ENCODE measurements around the gene LRRTM1. TPM values are rescaled to one million over a fixed set of nuclear protein-coding genes. Genes with fewer than 3 reads are reported as not detected.

LRRTM1 gene
- total RNA-seq, 1 experiment from 2014 or later, result not detected

- no peak overlapping the region for H3K4me3 ChIP-seq
- no peaks in the 10 kb centered on the region for H3K36me3 ChIP-seq
- no peaks in the 10 kb centered on the region for H3K9me3 ChIP-seq
- peaks cover 21% of the 10 kb centered on the region for H3K27me3 ChIP-seq
- no peak for DNase-seq
Observed at GRCh38 chr2:80322311-80322920, 17.9 kb upstream of the LRRTM1 start.

DNA sequence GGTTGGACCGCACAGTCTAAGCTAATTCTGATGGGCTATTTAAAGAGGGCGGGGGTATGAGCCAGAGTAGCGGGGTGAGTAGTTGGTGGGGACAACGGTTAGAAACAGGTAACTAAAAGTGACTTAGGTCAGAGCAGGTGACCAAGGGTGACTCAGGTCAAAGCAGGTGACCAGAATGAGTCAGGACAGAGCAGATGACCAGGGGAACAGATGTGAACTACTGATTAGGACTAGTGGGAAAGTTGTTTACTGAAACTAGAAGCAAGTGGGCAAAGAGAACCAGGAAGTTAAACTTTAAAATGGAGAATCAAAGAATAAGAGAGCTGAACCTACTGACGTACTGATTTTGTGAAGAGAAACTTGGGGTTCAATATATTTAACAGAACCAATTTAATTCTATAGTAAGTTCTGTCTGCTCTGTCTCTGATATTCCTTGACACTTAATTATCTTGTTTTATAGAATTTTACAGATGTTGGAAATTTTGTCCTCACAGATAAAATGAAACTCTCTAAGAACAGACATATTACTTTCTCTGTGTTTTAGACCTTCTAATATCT, 7.8 kb upstream of the LRRTM1 start:
- Histone ChIP-seq H3K9me3 (no peaks in the 10 kb centered on the region), H3K4me3 (no peak overlapping the region), H3K27me3 (no peaks in the 10 kb centered on the region), H3K36me3 (no peaks in the 10 kb centered on the region)
- DNase-seq, result no peak

DNA sequence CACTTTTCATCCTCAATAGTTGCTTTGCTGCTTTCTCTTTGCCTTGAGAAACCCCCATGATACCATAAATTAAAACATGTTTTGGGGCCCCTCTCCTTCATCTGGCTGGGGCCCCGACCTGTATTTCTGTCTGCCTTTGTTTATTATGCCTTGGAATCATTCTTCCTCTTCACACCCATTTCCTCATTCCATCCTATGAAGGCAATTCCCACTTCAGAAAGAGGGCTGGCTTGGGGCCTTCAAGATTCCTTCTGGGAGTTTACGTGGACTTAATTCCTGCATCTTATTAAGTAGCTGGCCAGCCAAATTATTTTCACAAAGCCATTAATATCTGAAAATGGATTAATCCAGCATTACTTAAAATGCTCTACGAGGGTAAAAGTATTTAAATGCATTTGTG, 6.8 kb upstream of the LRRTM1 start:
- Histone ChIP-seq H3K36me3 (no peaks in the 10 kb centered on the region), H3K9me3 (no peaks in the 10 kb centered on the region), H3K27me3 (no peaks in the 10 kb centered on the region), H3K4me3 (no peak overlapping the region)
- DNase-seq, result no peak

DNA sequence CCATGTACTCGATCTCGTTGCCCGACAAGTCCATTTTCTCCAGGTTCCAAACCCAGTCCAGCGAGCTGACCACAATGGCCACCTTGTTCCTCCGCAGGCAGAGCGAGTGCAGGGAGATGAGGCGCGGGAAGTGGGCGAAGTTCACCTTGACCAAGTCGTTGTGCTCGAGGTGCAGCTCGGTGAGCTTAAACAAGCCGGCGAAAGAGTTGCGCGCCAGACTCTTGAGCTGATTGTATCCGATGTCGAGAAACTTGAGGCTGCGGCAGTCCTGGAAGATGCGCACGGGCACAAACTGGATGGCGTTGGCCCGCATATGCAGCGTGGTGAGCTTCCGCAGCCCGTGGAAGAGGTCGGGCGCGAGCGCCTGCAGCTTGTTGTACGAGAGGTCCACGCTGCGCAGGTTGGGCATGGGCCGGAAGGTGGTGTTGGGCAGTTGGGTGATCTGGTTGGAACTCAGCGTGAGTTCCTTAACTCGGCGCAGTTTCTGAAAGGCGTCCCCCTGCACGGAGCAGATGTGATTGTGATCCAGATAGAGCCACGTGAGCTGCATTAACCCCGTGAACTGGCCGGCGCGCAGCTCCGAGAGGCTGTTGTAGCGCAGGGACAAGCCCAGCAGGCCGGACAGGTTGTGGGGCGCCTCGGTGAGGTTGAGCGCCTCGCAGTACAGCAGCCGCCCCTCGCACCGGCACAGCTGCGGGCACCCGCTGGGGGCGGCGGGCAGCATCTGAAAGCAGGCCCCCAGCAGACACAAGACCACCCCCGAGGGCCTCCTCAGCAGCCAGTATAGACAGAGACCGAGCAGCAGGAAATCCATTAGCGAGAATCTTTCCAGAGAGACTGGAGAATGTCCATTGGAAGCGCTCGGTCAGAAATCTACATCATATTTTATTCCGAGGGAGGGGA, 1.3 kb downstream of the LRRTM1 start:
- Histone ChIP-seq H3K36me3 (no peaks in the 10 kb centered on the region), H3K4me3 (no peak overlapping the region), H3K9me3 (no peaks in the 10 kb centered on the region), H3K27me3 (peaks cover 30% of the 10 kb centered on the region)
- DNase-seq, result no peak

DNA sequence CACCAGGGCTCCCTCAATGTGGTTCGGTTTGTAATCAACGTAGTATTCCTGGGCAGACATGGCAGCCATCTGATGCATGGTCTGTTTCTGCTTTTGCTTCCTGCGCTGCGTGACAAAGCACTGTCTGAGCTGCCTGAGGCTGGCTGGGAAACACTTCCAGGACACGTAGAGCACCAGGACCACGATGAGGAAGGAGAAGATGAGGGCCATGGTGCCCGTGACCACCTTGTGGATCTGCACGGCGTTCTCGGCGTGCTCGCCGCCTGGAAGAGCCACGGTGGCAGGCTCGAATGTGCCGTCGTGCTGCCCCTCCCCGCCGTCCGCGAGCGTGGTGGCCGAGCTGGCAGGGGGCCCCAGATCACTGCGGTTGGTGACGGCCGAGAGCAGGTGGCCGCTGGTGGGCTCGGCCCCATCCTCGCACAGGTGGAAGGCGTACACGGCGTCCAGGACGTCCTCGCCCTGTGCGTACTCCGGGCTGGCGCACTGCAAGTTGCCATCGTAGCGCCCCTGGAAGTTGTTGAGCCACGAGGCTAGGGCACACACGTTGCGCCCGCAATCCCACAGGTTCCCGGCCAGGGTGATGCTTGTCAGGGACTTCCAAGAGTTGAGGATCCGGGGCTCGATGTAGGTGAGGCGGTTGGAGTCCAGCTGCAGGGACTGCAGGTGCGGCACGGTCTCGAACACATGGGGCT, 2.1 kb downstream of the LRRTM1 start:
- Histone ChIP-seq H3K27me3 (peaks cover 30% of the 10 kb centered on the region), H3K36me3 (no peaks in the 10 kb centered on the region), H3K9me3 (no peaks in the 10 kb centered on the region), H3K4me3 (no peak overlapping the region)
- DNase-seq, result no peak

GRCh38 chr2:80302001-80302313, 2.6 kb downstream of the LRRTM1 start:
- H3K27me3 ChIP-seq, result peaks cover 30% of the 10 kb centered on the region
- DNase-seq, result no peak
- no peak overlapping the region for H3K4me3 ChIP-seq
- no peaks in the 10 kb centered on the region for H3K9me3 ChIP-seq
- no peaks in the 10 kb centered on the region for H3K36me3 ChIP-seq

GRCh38 chr2:80300954-80301353, 3.6 kb downstream of the LRRTM1 start:
- no peak for DNase-seq
- Histone ChIP-seq H3K9me3 (no peaks in the 10 kb centered on the region), H3K36me3 (no peaks in the 10 kb centered on the region), H3K27me3 (peaks cover 30% of the 10 kb centered on the region), H3K4me3 (no peak overlapping the region)

GRCh38 chr2:80300346-80300745, 4.2 kb downstream of the LRRTM1 start:
- Histone ChIP-seq H3K27me3 (peaks cover 30% of the 10 kb centered on the region), H3K9me3 (no peaks in the 10 kb centered on the region)

DNA sequence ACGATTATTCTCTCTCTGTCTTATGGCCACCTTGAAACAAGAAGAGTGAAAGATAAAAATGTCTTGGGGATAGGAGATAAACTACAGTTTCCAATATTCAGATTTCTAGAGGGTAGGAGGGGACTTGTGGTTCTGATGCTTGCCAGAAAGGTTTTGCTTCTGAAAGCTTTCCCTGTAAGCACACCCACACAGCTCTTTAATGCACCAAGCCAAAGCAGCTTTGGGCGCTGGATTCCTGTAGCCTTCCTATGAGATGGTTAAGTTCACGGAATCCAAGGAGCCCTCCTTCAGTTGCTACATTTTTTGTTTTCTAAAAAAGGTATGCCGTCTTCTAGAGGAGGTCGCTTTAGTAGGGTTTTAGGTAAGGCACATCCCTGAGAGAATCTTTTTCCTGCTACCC, 4.9 kb downstream of the LRRTM1 start:
- no peaks in the 10 kb centered on the region for H3K36me3 ChIP-seq
- DNase-seq, result no peak
- H3K4me3 ChIP-seq, result no peak overlapping the region
- H3K9me3 ChIP-seq, result no peaks in the 10 kb centered on the region
- H3K27me3 ChIP-seq, result peaks cover 25% of the 10 kb centered on the region

More at GRCh38 chr2:80300346-80300745, 4.2 kb downstream of the LRRTM1 start:
- H3K36me3 ChIP-seq, result no peaks in the 10 kb centered on the region
- DNase-seq, result no peak
- no peak overlapping the region for H3K4me3 ChIP-seq

DNA sequence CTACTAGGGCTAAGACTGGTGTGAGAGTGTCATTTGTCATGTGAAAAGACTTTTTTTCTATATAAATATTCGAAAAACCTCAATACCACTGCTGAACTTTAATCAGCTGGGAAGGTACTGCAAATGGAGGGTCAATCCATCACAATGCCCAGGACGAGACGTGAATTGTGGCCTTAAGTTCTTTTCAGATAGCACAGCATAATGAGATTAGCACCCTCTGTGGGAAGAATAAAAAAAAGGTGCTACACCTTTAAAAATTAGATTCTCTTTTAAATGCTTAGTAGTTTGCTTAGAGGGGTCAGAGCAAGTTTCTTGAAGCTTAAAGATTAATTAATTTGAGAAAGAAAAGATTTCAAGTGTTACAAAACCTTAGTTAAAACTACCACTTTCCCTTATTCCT, 5.6 kb downstream of the LRRTM1 start:
- peaks cover 22% of the 10 kb centered on the region for H3K27me3 ChIP-seq
- no peaks in the 10 kb centered on the region for H3K9me3 ChIP-seq
- no peak overlapping the region for H3K4me3 ChIP-seq
- no peaks in the 10 kb centered on the region for H3K36me3 ChIP-seq
- no peak for DNase-seq

GRCh38 chr2:80293039-80293438, 11.5 kb downstream of the LRRTM1 start:
- no peak for DNase-seq
- Histone ChIP-seq H3K27me3 (no peaks in the 10 kb centered on the region), H3K9me3 (no peaks in the 10 kb centered on the region), H3K4me3 (no peak overlapping the region), H3K36me3 (no peaks in the 10 kb centered on the region)

DNA sequence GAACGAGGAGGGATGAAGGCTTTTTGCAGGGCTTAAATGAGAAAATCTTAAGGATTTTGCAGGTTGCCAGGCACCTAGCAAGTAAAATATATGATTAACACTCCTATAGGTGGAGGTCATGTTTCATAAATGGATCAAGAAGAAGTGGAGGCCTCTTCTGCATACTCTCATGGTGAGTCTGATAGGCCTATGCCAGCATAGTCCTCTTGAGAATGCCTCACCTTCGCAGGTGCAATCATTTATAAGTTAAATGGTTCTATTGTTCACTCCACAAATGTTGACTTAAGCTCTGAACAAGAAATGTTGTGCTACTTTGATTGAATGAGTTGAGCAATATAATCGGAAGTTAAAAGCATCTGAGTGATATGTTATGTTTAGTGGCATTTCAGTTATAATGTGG, 12.1 kb downstream of the LRRTM1 start:
- no peaks in the 10 kb centered on the region for H3K27me3 ChIP-seq
- no peak for DNase-seq
- H3K9me3 ChIP-seq, result no peaks in the 10 kb centered on the region
- H3K4me3 ChIP-seq, result no peak overlapping the region
- no peaks in the 10 kb centered on the region for H3K36me3 ChIP-seq

GRCh38 chr2:80291656-80292055, 12.9 kb downstream of the LRRTM1 start:
- Histone ChIP-seq H3K36me3 (no peaks in the 10 kb centered on the region), H3K27me3 (no peaks in the 10 kb centered on the region), H3K4me3 (no peak overlapping the region), H3K9me3 (no peaks in the 10 kb centered on the region)
- DNase-seq, result no peak

- H3K4me3 ChIP-seq, result no peak overlapping the region
- no peaks in the 10 kb centered on the region for H3K27me3 ChIP-seq
- H3K36me3 ChIP-seq, result no peaks in the 10 kb centered on the region
- no peak for DNase-seq
- no peaks in the 10 kb centered on the region for H3K9me3 ChIP-seq
Observed at GRCh38 chr2:80288576-80288975, 16.0 kb downstream of the LRRTM1 start.

DNA sequence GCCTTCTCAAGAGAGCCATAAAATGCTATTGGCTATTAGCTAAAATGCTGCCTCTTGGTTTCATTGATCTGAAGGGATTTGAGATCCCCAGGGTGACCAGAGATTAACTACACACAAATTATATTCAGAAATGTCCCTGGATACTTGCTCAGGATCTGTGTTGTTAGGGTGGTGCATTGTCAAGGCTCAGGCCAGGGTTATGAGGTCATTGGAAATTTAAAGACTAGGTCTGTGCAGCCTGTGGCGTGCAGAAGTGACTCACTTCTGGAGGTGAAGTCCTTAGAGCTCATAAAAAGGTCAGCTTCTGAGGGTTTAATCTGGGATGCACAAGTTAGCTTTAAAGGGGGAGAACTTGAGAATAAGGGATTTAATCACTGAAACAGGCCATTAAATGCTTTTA, 23.5 kb downstream of the LRRTM1 start:
- Histone ChIP-seq H3K9me3 (no peaks in the 10 kb centered on the region), H3K36me3 (no peaks in the 10 kb centered on the region), H3K27me3 (no peaks in the 10 kb centered on the region), H3K4me3 (no peak overlapping the region)
- no peak for DNase-seq

GRCh38 chr2:80280598-80280997, 24.0 kb downstream of the LRRTM1 start:
- no peak overlapping the region for H3K4me3 ChIP-seq
- H3K36me3 ChIP-seq, result no peaks in the 10 kb centered on the region
- H3K9me3 ChIP-seq, result no peaks in the 10 kb centered on the region
- H3K27me3 ChIP-seq, result no peaks in the 10 kb centered on the region
- no peak for DNase-seq

GRCh38 chr2:80269806-80270205, 34.7 kb downstream of the LRRTM1 start:
- H3K27me3 ChIP-seq, result no peaks in the 10 kb centered on the region
- DNase-seq, result no peak

More at GRCh38 chr2:80269806-80270205, 34.7 kb downstream of the LRRTM1 start:
- Histone ChIP-seq H3K9me3 (no peaks in the 10 kb centered on the region), H3K4me3 (no peak overlapping the region), H3K36me3 (no peaks in the 10 kb centered on the region)
